Coronary artery (tissue), 2 donors: ENCODE results near the gene TRIM46.
"Not testable (repeated sequence)": the region's sequence is repeated elsewhere in the genome, so short reads cannot be mapped to it uniquely, and the experiment has no call there.

Experiments
- DNase-seq: peaks from one replicate; pipeline ENCODE4 v3.0.0-alpha.2; 2017; ENCODE audit warnings: low spot score
- H3K27ac ChIP-seq, 2 donors: fragments of 200-600 bp; sonication (generic); one replicate each; pipeline ENCODE4 v1.5.1; 2016 to 2019
- H3K4me3 ChIP-seq: fragments of 200-600 bp; sonication (generic); 2 replicates; pipeline ENCODE4 v1.5.1; 2016; ENCODE audit warnings: mild to moderate bottlenecking, moderate library complexity
- CTCF ChIP-seq: fragments of 200-600 bp; sonication (generic); IDR thresholded peaks from one replicate; pipeline ENCODE4 v1.5.1; 2019; ENCODE audit warnings: antibody characterized with exemption

TRIM46 gene

DNA sequence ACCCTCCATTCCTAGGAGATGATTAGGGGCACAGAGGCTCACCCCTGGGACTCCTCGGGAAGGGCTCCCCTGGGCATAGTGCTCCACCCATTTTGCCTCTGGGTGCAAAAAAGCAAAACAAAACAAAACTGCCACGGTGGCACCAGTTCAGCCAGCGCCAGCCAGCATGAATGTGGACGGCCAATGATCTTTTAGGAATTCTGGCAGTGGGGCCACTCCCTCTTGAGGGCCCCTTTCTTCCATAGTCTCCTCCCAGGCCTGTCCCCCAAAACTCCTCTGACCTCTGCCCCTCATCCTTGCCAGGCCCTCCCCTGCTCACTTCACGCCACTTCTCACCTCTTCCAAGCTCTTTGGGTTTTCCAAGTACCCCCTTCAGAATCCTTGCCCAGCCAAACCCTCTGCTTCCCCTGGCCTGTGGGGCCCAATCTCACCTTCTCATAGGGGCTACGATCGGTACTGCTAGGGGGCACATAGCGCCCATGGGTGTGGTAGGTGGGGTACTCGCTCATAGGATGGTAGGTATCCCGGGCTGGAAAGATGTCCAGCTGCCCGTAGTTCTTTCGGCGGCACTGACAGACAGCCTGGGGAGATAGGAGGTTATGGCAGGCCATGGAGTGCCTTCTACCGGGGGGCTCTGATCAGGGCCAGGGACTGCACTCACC, 13.3 kb downstream of the TRIM46 start:
- DNase-seq = peak; percentile 69
- no peak for TF ChIP-seq CTCF
- H3K27ac ChIP-seq = no peak overlapping the region
- H3K4me3 ChIP-seq = no peak overlapping the region

DNA sequence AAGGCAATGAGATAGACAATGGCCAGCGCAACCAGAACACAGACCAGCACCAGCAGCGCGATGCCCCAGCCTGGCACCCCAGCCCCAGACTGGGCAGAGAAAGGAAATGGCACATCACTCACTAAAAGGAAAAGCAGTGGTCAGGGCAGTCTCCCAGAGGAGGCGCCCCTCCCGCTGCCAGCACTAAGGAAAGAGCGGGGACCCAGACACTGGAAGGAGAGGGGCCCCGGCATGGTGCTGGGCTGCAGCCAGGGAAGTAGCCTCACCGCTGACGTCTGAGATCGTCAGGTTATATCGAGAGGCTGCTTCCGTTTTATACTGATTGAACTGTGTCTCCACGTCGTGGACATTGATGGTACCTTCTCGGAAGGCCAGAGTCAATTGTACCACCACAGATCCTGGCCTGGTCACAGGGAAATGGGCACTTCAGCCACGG, 13.8 kb downstream of the TRIM46 start:
- TF ChIP-seq CTCF = no peak
- DNase-seq = no peak
- H3K4me3 ChIP-seq = no peak overlapping the region
- no peak overlapping the region for H3K27ac ChIP-seq

DNA sequence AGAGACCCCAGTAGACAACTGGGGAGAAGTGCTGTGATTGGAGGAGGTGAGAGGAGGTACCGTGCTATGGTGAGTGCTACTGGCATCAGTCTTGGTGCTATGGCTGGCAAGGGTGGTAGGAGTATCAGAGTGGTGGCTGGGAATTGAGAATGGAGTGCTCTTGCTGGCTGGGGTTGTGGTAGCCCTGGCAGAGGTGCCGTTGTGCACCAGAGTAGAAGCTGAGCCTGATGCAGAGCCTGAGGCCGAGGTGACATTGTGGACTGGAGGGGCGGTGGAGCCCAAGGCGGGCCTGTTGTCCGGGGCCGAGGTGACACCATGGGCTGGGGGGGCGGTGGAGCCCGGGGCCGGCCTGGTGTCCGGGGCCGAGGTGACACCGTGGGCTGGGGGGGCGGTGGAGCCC, 14.6 kb downstream of the TRIM46 start:
- TF ChIP-seq CTCF = no peak
- DNase-seq = no peak
- no peak overlapping the region for H3K27ac ChIP-seq
- H3K4me3 ChIP-seq = no peak overlapping the region

GRCh38 chr1:155189926-155190325, 16.3 kb downstream of the TRIM46 start:
- not testable (repeated sequence) for DNase-seq, H3K27ac ChIP-seq, H3K4me3 ChIP-seq

GRCh38 chr1:155191904-155192303, 18.3 kb downstream of the TRIM46 start:
- Histone ChIP-seq H3K4me3 (no peak overlapping the region), H3K27ac (peak overlapping the region in 1 of 2 donors; percentile 94)
- no peak for TF ChIP-seq CTCF
- DNase-seq = no peak

DNA sequence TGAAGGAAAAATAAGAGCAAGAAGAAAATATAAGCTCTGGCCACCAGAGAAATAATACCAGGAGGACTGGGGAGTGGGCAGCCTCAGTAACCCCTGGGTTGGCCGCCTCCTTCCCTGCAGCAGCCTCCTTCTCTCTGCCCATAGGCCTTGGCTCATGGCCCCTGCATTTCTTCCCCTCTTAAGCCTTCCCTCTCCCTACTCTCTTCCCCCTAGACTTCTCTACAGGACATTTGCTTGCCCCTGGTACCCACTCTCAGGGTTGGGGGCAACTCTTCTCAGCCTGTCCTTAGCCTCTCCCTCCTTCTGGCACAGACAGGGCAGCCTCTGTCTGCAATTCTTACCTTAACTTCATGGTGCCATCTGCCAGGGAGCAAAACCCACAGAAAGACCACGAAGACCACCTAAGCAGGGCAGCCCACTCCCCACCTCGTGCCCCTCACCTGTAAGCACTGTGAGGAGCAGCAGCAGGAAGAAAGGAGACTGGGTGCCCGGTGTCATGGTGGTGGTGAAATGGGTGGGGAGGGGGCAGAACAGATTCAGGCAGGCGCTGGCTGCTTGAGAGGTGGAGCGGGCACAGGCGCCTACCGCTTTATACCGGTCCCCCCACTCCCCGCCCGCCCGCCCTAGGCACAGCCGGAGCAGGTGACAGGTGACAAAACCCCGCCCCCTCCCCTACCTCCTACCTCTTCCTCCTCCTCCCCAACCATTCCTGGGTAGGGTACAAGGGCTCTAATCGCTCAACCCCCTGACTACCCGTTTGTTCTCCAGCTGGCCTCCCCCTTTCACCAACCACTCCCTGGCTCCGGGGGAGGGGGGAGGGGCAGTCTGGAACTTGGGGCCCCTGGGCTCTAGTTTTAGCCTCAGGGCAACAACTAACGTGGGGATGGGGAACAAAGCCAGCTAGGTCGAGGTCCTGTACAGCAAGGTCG, 19.0 kb downstream of the TRIM46 start:
- H3K4me3 ChIP-seq = peak overlapping the region; percentile 71
- peak overlapping the region; percentile 81 to 94 for H3K27ac ChIP-seq
- no peak for DNase-seq
- TF ChIP-seq CTCF = no peak

DNA sequence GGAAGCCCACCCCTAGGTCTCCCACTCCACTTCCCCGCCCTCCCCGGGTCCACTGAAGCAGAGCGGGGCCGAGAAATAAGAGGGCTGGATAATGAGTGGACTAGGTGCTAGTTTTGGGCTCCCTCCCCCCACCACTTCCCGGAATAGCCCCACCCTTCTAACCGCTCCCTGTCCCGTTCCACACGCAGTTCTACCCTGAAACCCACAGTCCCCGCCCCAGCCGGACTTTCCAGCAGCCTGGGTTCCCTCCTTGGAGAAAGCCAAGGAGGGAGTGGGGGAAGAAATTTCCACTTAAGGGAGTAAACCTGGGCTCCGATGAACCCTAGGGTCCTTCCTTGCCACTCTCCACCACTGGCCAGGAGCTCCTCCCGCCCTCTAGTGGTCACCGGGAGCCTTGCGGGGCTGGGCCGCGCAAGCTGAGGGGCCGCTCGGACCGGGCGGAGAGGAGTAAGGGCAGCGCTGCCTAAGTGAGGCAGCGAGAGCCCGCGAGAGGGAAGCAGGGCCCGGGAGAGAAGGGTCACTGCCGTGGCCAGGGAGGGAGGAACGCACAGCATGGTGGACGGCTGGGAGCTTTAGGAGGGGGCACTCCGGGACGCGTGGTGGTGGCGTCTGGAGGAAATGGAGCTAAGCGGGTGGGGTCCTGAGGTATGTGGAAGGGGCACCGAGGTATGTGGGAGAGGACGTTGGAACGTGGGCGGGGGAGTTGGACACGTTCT, 19.8 kb downstream of the TRIM46 start:
- peak overlapping the region; percentile 71 for H3K4me3 ChIP-seq
- DNase-seq = peak; percentile 92
- peak; percentile 97 for TF ChIP-seq CTCF
- peak overlapping the region; percentile 81 to 94 for H3K27ac ChIP-seq

GRCh38 chr1:155193991-155194240, 20.3 kb downstream of the TRIM46 start:
- Histone ChIP-seq H3K4me3 (peak overlapping the region; percentile 71), H3K27ac (peak overlapping the region; percentile 81 to 94)
- not testable (repeated sequence) for DNase-seq
